GM12878 (cell line): ENCODE results near the gene FBN2.

Experiments
- ATF7 ChIP-seq: fragments of 450-650 bp; IDR thresholded peaks from 2 replicates; pipeline ENCODE4 v1.6.1; 2016; ENCODE audit warnings: low read depth, mild to moderate bottlenecking
- CBX3 ChIP-seq: fragments of 200-600 bp; sonication (generic); IDR thresholded peaks from 2 replicates; pipeline ENCODE4 v1.6.1; 2016; ENCODE audit warnings: low read depth, borderline replicate concordance
- CBX5 ChIP-seq: sonication (generic); IDR thresholded peaks from 2 replicates; pipeline ENCODE4 v1.6.1; 2016; ENCODE audit warnings: low read depth, moderate library complexity, mild to moderate bottlenecking, inconsistent platforms
- CTCF ChIP-seq, 3 experiments: IDR thresholded peaks in 2 of 3; conservative IDR thresholded peaks in 1 of 3; 2 replicates each; pipeline ENCODE4 v1.5.1; 2011; ENCODE audit warnings: low read depth in 3 of 3, low read length in 3 of 3, mild to moderate bottlenecking in 3 of 3, control low read depth in 2 of 3, moderate library complexity in 2 of 3, inconsistent platforms in 1 of 3, mixed read lengths in 1 of 3; ENCODE audit not compliant: control insufficient read depth in 2 of 3, insufficient read depth in 1 of 3; ENCODE audit errors: extremely low read depth in 1 of 3
- E2F8 ChIP-seq: fragments of 450-650 bp; IDR thresholded peaks from 2 replicates; pipeline ENCODE4 v1.6.1; 2018; ENCODE audit warnings: mild to moderate bottlenecking, low read depth, moderate library complexity; ENCODE audit not compliant: partially characterized antibody
- EP300 ChIP-seq, 2 experiments: fragments of 150-350 bp in 1 of 2; IDR thresholded peaks; 2 replicates each; pipeline ENCODE4 v1.6.1; 2011 to 2012; ENCODE audit warnings: low read depth in 2 of 2, low read length in 2 of 2, borderline replicate concordance in 1 of 2, improper control_type of control experiment in 1 of 2, inconsistent platforms in 1 of 2; ENCODE audit not compliant: control insufficient read depth in 1 of 2
- NFYB ChIP-seq: IDR thresholded peaks from 2 replicates; pipeline ENCODE4 v1.6.1; 2011; ENCODE audit warnings: low read depth, mild to moderate bottlenecking, low read length, improper control_type of control experiment, moderate library complexity; ENCODE audit not compliant: insufficient read depth
- PBX3 ChIP-seq: IDR thresholded peaks from 2 replicates; pipeline ENCODE4 v1.6.1; 2011; ENCODE audit warnings: mild to moderate bottlenecking, low read depth, low read length, moderate library complexity; ENCODE audit not compliant: insufficient replicate concordance
- POLR2A ChIP-seq: IDR thresholded peaks from 2 replicates; pipeline ENCODE4 v1.6.1; 2011; ENCODE audit warnings: low read depth, mild to moderate bottlenecking, low read length
- POLR2AphosphoS5 ChIP-seq: IDR thresholded peaks from 2 replicates; pipeline ENCODE4 v1.6.1; 2011; ENCODE audit warnings: mild to moderate bottlenecking, low read length, inconsistent platforms
- TAF1 ChIP-seq: IDR thresholded peaks from 2 replicates; pipeline ENCODE4 v1.6.1; 2011; ENCODE audit warnings: mild to moderate bottlenecking, low read depth, low read length, borderline replicate concordance
- TCF7 ChIP-seq: IDR thresholded peaks from 2 replicates; pipeline ENCODE4 v1.6.1; 2014; ENCODE audit warnings: antibody characterized with exemption, borderline replicate concordance
- ZBED1 ChIP-seq: IDR thresholded peaks from 2 replicates; pipeline ENCODE4 v1.6.1; 2016; ENCODE audit warnings: borderline replicate concordance
- ZNF274 ChIP-seq: IDR thresholded peaks from one replicate; pipeline ENCODE4 v1.8.0; 2011; ENCODE audit not compliant: insufficient read length, insufficient read depth

GRCh38 chr5:128506643-128507042 lies 31.4 kb downstream of the FBN2 start:
- TF ChIP-seq E2F8 (no peak), ZNF274 (no peak), PBX3 (no peak), EP300 (IDR thresholded peaks at IDR 0.05; ENCODE audit: borderline replicate concordance in 1 of 2, control insufficient read depth in 1 of 2, low read depth in 2 of 2, low read length in 2 of 2) (no peak), CTCF (IDR thresholded peaks at IDR 0.05 in 2 of 3, conservative IDR thresholded peaks at IDR 0.05 in 1 of 3; ENCODE audit: control insufficient read depth in 2 of 3, extremely low read depth in 1 of 3, insufficient read depth in 1 of 3, low read depth in 3 of 3, low read length in 3 of 3) (no peak), ZBED1 (no peak), CBX3 (no peak), NFYB (no peak), POLR2AphosphoS5 (no peak), CBX5 (no peak), ATF7 (no peak), TAF1 (no peak), TCF7 (no peak), POLR2A (no peak)
